Cardiac muscle cell (in vitro differentiated cells and primary cell): Measurements from ENCODE around the gene CXCL1. TPM values are rescaled to one million over a fixed set of nuclear protein-coding genes. Genes with fewer than 3 reads are reported as not detected.

Source experiments
- DNase-seq, 2 donors: peaks; one replicate each; pipeline versions ENCODE4 v3.0.0 to v3.0.0-alpha.2; 2010 to 2017; ENCODE audit warnings: low read depth in 1 of 2, low spot score in 1 of 2
- H3K27ac ChIP-seq: fragments of 200-600 bp; sonication (generic); 2 replicates; pipeline ENCODE4 v1.5.1; 2016
- H3K27me3 ChIP-seq: fragments of 200-600 bp; sonication (generic); 2 replicates; pipeline ENCODE4 v1.6.0; 2016; ENCODE audit warnings: control low read depth
- H3K36me3 ChIP-seq: fragments of 200-600 bp; sonication (generic); 2 replicates; pipeline ENCODE4 v1.5.1; 2016; ENCODE audit warnings: control low read depth
- H3K4me1 ChIP-seq: fragments of 200-600 bp; sonication (generic); 2 replicates; pipeline ENCODE4 v1.8.1; 2017; ENCODE audit warnings: low read depth, mild to moderate bottlenecking, mixed run types
- H3K4me3 ChIP-seq: fragments of 200-600 bp; sonication (generic); 2 replicates; pipeline ENCODE4 v1.5.1; 2016; ENCODE audit warnings: mild to moderate bottlenecking
- H3K9me3 ChIP-seq: fragments of 200-600 bp; sonication (generic); 2 replicates; pipeline ENCODE4 v1.5.1; 2017; ENCODE audit warnings: low read depth, mild to moderate bottlenecking, control low read depth
- CTCF ChIP-seq: IDR thresholded peaks from 2 replicates; pipeline ENCODE4 v1.5.1; 2012; ENCODE audit warnings: low read depth, mild to moderate bottlenecking, low read length
- polyA plus RNA-seq: library from polyadenylated mRNA; unstranded; fragments of >200 nt; fragmentation: Nextera tagmentation; extraction: Ambion mirVana; gene quantifications from 2 replicates; pipeline ENCODE4 v1.2.1, GENCODE V29; 2016
- total RNA-seq: library from RNA; depleted of rRNA; stranded (reverse); fragments of >200 nt; gene quantifications from 2 replicates; pipeline ENCODE4 v1.2.3, GENCODE V29; 2016

CXCL1 gene
- total and polyA plus RNA-seq, 2 experiments from 2014 or later = not detected

- no peak for DNase-seq
Observed at GRCh38 chr4:73902038-73902637, 32.9 kb downstream of the CXCL1 start.

GRCh38 chr4:73902817-73903547 lies 33.8 kb downstream of the CXCL1 start:
- H3K36me3 ChIP-seq = no peaks in the 10 kb centered on the region
- DNase-seq = no peak
- no peak for TF ChIP-seq CTCF
- no peaks in the 10 kb centered on the region for H3K4me1 ChIP-seq
- no peaks in the 10 kb centered on the region for H3K9me3 ChIP-seq
- no peak overlapping the region for H3K27ac ChIP-seq
- no peak overlapping the region for H3K4me3 ChIP-seq
- no peaks in the 10 kb centered on the region for H3K27me3 ChIP-seq

More at GRCh38 chr4:73902038-73902637, 32.9 kb downstream of the CXCL1 start:
- Histone ChIP-seq H3K9me3 (no peaks in the 10 kb centered on the region), H3K4me1 (no peaks in the 10 kb centered on the region), H3K36me3 (no peaks in the 10 kb centered on the region), H3K4me3 (no peak overlapping the region), H3K27me3 (no peaks in the 10 kb centered on the region), H3K27ac (no peak overlapping the region)
- TF ChIP-seq CTCF = no peak

- Histone ChIP-seq H3K4me1 (no peaks in the 10 kb centered on the region), H3K9me3 (no peaks in the 10 kb centered on the region), H3K36me3 (no peaks in the 10 kb centered on the region), H3K27ac (no peak overlapping the region), H3K27me3 (no peaks in the 10 kb centered on the region), H3K4me3 (no peak overlapping the region)
- DNase-seq = peak in 1 of 2 donors; percentile 96
- TF ChIP-seq CTCF = no peak
Observed at GRCh38 chr4:73904491-73904890, 35.3 kb downstream of the CXCL1 start.

GRCh38 chr4:73908965-73909364 lies 39.8 kb downstream of the CXCL1 start:
- no peak for DNase-seq
- no peak for TF ChIP-seq CTCF
- H3K4me1 ChIP-seq = no peaks in the 10 kb centered on the region

GRCh38 chr4:73911746-73912145 lies 42.6 kb downstream of the CXCL1 start:
- no peaks in the 10 kb centered on the region for H3K27me3 ChIP-seq

More at GRCh38 chr4:73908965-73909364, 39.8 kb downstream of the CXCL1 start:
- Histone ChIP-seq H3K36me3 (no peaks in the 10 kb centered on the region), H3K27me3 (no peaks in the 10 kb centered on the region), H3K9me3 (no peaks in the 10 kb centered on the region), H3K4me3 (no peak overlapping the region), H3K27ac (no peak overlapping the region)

More at GRCh38 chr4:73911746-73912145, 42.6 kb downstream of the CXCL1 start:
- no peaks in the 10 kb centered on the region for H3K9me3 ChIP-seq
- H3K4me3 ChIP-seq = no peak overlapping the region
- no peaks in the 10 kb centered on the region for H3K4me1 ChIP-seq
- no peak overlapping the region for H3K27ac ChIP-seq
- no peaks in the 10 kb centered on the region for H3K36me3 ChIP-seq
- TF ChIP-seq CTCF = no peak
- DNase-seq = no peak
